Left renal pelvis (tissue), 4 donors: ENCODE measurements around the gene SLC41A3. TPM values are rescaled to one million over a fixed set of nuclear protein-coding genes. Genes with fewer than 3 reads are reported as not detected.
"Not testable (repeated sequence)": the region's sequence is repeated elsewhere in the genome, so short reads cannot be mapped to it uniquely, and the experiment has no call there.

Experiments
- DNase-seq, 4 donors: peaks; one replicate each; pipeline ENCODE4 v3.0.0-alpha.2; 2013; ENCODE audit warnings: low read depth in 4 of 4, low spot score in 3 of 4
- polyA plus RNA-seq, 4 donors: library from polyadenylated mRNA; unstranded; fragments of 120-200 nt; gene quantifications; one replicate each; pipeline ENCODE4 v1.2.1, GENCODE V29; 2013; ENCODE audit not compliant: insufficient read length in 4 of 4

Gene SLC41A3
- polyA plus RNA-seq, 4 donors: 71.9 to 92.4 (median 76.3) TPM

DNA sequence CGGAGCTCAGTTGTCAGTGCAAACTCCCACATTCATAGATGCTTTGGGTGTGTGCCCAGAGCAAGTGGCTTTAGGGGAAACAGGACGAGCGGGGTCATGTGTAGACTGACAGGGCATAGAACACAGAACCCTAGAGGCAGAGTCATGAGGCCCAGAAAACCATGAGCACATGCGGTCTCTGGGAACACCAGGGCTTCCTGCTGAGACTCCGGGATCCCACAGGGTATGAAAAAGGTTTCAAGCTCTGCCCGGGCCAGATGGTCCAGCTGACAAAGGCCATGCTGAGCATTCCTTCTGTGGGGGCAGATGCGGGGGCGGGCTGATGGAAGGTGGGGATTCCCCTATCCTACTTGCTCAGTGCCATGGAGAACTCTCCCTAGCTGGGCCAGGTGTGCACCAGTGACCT lies 70.2 kb downstream of the SLC41A3 start:
- no peak for DNase-seq

DNA sequence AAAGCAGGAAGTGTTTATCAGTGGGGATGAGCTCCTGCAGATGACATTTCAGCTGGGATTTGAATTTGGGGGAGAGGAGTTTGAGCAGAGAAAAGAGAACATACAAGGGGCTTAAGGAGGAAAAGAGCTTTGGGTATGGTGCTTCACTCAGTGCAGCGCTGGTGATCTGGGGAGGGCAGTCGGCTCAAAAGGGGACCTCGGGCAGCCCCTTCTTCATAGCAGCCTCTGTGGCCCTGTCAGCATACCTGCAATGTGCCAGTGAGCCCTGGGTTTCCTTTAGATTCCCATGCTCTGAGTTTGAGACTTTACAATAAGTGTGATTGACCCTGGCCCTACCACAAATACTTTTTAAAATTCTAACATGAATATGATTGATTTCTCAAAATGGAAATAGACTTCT lies 74.7 kb downstream of the SLC41A3 start:
- no peak for DNase-seq

- no peak for DNase-seq
These were observed 75.7 kb downstream of the SLC41A3 start for GRCh38 chr3:126008219-126008618.

DNA sequence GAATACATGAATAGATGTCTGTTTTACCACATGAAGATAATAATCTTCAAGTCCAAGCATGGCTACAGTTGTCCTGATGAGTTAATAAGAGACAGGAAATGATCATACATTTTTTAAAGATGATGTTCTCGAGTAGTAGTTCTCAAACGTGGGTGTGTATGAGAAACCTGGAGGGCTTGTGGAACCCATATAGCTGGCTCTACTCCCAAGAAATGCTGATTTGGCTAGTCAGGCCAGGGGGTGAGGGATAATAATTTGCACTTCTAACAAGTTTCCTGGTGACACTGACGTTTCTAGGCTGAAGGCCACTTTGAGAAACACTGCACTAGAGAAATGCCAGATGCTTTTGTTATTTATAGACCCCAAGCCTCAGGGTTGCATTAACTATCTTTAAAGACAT lies 78.0 kb downstream of the SLC41A3 start:
- no peak for DNase-seq

DNA sequence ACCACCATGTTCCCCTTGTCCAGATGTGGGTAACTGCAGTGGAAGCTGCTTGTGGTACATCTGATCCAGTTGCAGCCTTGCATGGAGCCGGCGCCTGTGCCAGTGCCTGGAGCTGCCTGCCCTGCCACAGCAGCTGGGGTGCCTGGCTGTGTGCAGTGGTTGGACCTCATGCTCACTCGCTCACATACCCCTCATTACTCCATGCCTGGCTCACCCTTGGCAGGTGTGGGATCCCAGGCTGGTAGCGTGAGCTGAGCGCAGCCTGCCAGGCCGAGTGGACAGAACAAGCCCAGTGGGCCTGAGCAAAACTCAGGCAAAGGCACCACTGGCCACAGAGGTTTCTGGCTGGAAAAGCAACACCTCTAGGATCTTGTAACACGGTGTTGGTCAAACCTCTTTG lies 79.2 kb downstream of the SLC41A3 start:
- no peak for DNase-seq

- DNase-seq: no peak
These were observed 79.7 kb downstream of the SLC41A3 start for GRCh38 chr3:126004217-126004616.

DNA sequence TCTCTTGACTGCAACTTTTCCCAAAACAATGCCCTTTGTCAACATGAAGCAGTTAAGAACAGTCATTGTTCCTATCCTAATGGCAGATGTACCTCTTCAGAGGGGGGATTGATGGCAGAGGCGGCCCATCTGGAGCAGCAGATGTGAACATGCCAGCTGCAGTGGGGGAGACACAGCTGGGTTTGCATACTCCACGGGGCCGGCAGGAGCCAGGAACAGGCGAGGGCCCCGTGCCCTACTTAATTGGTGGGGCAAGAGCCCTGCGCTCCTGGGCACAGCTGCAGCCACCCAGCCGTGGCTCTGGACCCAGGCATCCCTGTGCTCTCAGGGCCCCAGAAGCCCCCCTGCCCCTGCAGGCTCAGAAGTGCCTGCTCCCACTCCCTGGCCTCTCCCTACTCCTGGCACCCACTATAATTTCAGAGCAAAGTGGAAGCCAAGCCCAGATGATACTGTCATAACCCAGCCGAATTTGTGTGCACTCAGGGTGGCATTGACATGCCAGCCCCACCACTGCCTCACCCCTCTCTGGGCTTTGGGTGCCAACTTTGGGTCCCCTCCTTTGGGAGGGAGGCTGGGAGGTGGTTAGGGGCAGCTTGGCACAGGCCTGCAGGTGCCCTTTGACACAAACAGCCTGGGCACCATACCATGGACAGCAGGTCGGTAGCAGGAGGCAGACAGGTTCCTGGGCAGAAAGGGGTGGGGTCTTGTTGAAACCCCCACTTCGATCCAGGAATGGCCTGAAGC lies 80.3 kb downstream of the SLC41A3 start:
- no peak for DNase-seq

DNA sequence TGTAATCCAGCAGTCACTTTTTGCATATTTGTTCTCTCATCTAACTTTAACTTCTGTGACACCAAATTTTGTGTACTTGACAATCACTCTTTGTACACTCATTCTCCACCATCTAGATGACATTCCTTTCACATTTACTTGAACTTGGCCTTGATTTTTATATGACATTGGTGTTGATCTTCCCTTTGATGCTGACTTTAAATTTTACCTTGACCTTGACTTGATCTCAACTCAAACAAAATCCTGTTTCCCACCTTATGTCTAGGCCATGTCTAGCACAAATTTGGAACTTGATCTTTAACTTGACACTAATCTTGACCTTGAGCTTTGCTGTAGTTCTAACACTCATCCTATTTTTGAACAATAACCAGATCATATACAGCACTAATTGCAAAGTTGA lies 81.7 kb downstream of the SLC41A3 start:
- DNase-seq: no peak

DNA sequence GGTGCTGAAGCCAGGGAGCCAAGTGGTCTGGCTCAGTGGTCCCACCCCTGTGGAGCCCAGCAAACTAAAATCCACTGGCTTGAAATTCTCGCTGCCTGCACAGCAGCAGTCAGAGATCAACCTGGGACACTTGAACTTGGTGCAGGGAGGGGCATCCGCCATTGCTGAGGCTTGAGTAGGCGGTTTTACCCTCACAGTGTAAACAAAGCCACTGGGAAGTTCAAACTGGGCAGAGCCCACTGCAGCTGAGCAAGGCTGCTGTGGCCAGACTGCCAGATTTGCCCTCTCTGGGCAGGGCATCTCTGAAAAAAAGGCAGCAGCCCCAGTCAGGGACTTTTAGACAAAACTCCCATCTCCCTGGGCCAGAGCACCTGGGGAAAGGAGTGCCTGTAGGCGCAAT lies 87.2 kb downstream of the SLC41A3 start:
- DNase-seq: not testable (repeated sequence)

GRCh38 chr3:125990253-125990970 lies 93.5 kb downstream of the SLC41A3 start:
- peak; percentile 53 to 82 (median 70) for DNase-seq

DNA sequence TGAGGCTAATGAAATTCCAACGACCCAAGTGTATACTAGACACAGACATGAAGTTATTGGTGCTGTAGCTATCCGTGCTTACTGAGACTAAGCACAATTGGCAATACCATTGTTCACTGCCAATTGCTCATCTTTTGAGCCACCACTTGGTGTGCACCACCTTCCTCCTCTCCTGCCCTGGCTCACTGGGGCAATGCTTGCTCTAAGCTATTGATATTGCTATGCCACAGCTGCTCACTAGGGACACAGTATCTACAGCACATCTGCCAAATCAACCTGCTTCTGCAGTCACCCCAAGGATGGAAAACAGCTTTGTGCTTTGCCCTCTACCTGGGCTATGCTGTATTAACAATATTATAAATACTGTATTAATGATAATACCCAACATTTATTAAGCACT lies 99.0 kb downstream of the SLC41A3 start:
- DNase-seq: not testable (repeated sequence)

DNA sequence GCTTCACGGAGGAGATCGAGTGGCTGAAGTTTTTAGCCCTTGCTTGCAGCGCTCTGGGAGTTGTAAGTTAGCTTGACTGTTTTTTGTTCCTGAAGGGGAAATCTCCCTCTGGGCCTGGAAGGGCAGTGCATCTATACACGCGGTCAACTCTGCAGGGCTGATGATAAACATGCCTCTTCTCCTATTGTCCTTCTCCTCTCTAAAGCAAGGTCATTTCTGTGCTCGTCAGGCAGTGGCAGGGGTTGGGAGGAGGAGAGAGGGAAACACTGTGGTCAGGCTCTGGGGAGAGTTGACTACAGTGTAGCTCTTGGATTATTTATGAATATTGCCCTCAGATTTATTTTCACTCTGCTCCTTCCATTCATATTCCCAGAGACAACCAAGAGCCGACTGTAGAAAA lies 106.8 kb downstream of the SLC41A3 start:
- not testable (repeated sequence) for DNase-seq

- not testable (repeated sequence) for DNase-seq
These were observed 107.9 kb downstream of the SLC41A3 start for GRCh38 chr3:125976003-125976390.

DNA sequence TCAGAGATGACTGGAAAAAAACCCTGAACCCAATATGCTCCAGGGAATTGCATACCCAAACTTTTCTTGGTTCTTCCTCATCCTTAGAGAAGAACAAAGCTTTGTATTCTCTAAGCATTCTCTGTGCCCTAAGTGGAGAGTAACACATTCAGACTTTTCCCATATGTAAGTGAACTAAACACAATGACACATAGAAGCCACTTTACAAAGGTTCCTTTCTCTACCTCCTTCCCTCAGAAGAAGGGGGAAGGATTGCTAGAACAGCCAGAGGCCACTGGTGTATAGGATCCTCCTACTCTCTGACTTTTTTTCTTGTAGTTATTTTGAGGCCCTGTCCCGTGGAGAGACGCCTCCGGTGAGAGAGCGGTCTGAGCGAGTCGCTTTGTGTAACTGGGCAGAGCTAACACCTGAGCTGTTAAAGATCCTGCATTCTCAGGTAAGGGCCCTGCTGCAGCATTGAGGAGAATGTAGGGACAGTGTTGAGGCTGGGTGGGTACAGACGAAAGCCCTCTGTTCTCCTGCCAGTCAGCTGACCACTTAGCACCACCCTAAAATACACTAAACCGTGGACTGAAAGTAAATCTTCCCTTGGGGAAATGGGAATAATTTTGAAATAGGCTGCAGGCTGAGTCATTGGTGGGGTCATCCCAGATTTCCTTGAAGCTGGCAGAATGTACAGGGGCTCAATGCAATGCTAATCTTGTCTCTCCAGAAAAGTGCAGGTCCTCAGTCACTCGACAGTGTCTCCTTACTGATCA lies 108.5 kb downstream of the SLC41A3 start:
- DNase-seq: not testable (repeated sequence)

DNA sequence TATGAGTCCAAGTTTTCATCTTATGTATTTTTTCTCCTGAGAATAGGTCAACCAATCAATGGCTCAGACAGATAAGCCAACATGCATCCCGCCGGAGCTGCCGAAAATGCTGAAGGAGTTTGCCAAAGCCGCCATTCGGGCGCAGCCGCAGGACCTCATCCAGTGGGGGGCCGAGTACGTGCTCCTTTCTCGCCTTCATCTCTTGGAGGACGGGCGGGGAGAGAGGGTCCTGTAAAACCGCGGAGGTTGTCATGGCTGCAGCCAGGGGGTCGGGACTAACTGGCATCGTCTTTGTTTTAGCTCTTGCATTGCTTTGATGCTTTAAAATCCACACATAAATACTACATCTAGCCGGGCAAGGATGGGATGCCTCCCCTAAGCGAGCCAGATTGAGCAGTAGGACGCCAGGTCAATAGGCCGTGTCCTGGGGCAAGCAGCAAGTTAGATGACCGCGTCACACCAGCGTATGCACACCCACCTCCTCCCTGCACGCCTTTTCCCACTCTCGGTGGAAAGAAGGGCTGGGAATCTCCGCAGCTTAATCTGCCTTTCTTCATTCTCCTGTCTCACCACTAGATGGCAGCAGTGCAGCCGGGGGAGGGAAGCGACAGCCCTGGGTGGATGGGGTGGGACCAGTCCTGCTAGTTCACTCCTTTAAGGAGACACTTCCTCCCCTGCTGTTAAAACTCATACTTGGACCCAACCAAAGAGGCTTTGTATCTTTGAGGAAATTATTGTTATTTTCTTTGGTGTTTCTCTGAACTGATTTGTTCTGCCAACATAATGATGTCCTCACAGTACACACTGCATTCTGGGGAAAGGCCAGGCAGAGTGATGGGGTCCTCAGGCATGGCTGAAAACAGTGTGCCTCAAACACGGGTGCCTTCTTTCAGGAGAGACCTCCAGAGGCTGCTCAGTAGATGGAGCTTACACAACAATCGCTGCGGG lies 111.7 kb downstream of the SLC41A3 start:
- peak in 1 of 4 donors; percentile 16 for DNase-seq

GRCh38 chr3:125968701-125969592 lies 115.0 kb downstream of the SLC41A3 start, which contains the start of gene ROPN1B:
ROPN1B (plus strand) TSS chr3:125969178; CDS start chr3:125972055, 2,877 bp downstream.
- DNase-seq: not testable (repeated sequence)

GRCh38 chr3:125968121-125968520 lies 115.8 kb downstream of the SLC41A3 start:
- not testable (repeated sequence) for DNase-seq

DNA sequence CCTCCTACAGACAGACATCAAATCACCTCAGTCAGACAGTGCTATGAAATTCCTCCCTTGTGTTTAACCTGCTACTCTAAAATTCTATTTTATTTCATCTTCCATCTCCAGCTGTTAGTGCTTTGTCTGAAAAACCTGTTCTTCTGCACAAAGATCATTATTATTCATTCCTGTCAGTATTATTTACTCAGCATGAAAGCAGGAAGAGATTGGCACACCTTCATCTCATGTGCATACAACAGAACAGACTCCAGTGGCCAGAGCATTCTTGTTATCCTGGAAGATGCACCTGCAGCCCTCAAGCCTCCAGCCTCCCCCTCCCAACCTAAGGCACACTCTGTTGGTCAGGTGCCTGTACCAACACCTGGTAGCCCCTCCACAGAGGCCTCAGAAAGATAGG lies 116.8 kb downstream of the SLC41A3 start:
- DNase-seq: no peak

DNA sequence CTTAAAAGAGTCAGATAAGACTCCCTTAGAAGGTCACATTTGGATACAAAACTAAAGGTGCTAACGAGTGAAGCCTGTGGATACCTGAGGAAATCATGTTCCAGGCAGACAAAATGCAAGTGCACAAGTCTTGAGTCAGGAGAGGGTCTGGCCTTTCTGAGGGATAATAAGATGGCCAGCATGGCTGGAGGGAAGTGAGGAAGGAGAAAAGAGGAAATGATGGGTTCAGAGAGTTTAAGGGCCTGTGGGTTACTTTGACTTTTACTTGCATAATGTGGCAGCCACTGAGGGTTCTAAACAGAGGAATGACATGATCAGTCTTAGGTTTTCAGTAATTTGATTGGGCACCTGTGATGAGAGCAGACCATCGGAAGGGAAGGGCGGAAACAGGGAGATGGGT lies 118.4 kb downstream of the SLC41A3 start:
- no peak for DNase-seq
